ENCODE results near the gene LTBP2.

LTBP2 gene

GRCh38 chr14:74606727-74607126 lies 5.3 kb downstream of the LTBP2 start:
- no peak for DNase-seq (ENCODE audit: low read depth)
- TF ChIP-seq CTCF (IDR thresholded peaks at IDR 0.05; ENCODE audit: insufficient read depth, low read depth, low read length, missing control alignments): no peak

GRCh38 chr14:74605531-74606223 lies 6.4 kb downstream of the LTBP2 start:
- no peak for TF ChIP-seq CTCF (IDR thresholded peaks at IDR 0.05; ENCODE audit: insufficient read depth, low read depth, low read length, missing control alignments)
- DNase-seq (ENCODE audit: low read depth): no peak
- no peak overlapping the region for H3K4me3 ChIP-seq (ENCODE audit: low read depth, low read length)

More at GRCh38 chr14:74606727-74607126, 5.3 kb downstream of the LTBP2 start:
- no peak overlapping the region for H3K4me3 ChIP-seq (ENCODE audit: low read depth, low read length)

- no peak for DNase-seq (ENCODE audit: low read depth)
- no peak for TF ChIP-seq CTCF (IDR thresholded peaks at IDR 0.05; ENCODE audit: insufficient read depth, low read depth, low read length, missing control alignments)
- H3K4me3 ChIP-seq (ENCODE audit: low read depth, low read length): no peak overlapping the region
Observed at GRCh38 chr14:74604911-74605310, 7.1 kb downstream of the LTBP2 start.

GRCh38 chr14:74604157-74604556 lies 7.9 kb downstream of the LTBP2 start:
- H3K4me3 ChIP-seq (ENCODE audit: low read depth, low read length): no peak overlapping the region
- no peak for TF ChIP-seq CTCF (IDR thresholded peaks at IDR 0.05; ENCODE audit: insufficient read depth, low read depth, low read length, missing control alignments)
- no peak for DNase-seq (ENCODE audit: low read depth)

- no peak for DNase-seq (ENCODE audit: low read depth)
- no peak for TF ChIP-seq CTCF (IDR thresholded peaks at IDR 0.05; ENCODE audit: insufficient read depth, low read depth, low read length, missing control alignments)
- no peak overlapping the region for H3K4me3 ChIP-seq (ENCODE audit: low read depth, low read length)
Observed at GRCh38 chr14:74601982-74602381, 10.1 kb downstream of the LTBP2 start.

GRCh38 chr14:74599946-74600345 lies 12.1 kb downstream of the LTBP2 start:
- no peak for DNase-seq (ENCODE audit: low read depth)
- TF ChIP-seq CTCF (IDR thresholded peaks at IDR 0.05; ENCODE audit: insufficient read depth, low read depth, low read length, missing control alignments): no peak
- H3K4me3 ChIP-seq (ENCODE audit: low read depth, low read length): no peak overlapping the region

GRCh38 chr14:74599321-74599761 lies 12.7 kb downstream of the LTBP2 start:
- H3K4me3 ChIP-seq (ENCODE audit: low read depth, low read length): no peak overlapping the region
- no peak for TF ChIP-seq CTCF (IDR thresholded peaks at IDR 0.05; ENCODE audit: insufficient read depth, low read depth, low read length, missing control alignments)
- DNase-seq (ENCODE audit: low read depth): no peak

Data from GM12865 (cell line).